GM12878 (cell line): Measurements from ENCODE around the gene AGK.

Source experiments
- BRCA1 ChIP-seq: IDR thresholded peaks from 2 replicates; pipeline ENCODE4 v1.6.1; 2011; ENCODE audit warnings: low read depth, low read length, improper control_type of control experiment
- EP300 ChIP-seq, 2 experiments: fragments of 150-350 bp in 1 of 2; IDR thresholded peaks; 2 replicates each; pipeline ENCODE4 v1.6.1; 2011 to 2012; ENCODE audit warnings: low read depth in 2 of 2, low read length in 2 of 2, borderline replicate concordance in 1 of 2, improper control_type of control experiment in 1 of 2, inconsistent platforms in 1 of 2; ENCODE audit not compliant: control insufficient read depth in 1 of 2
- FOXM1 ChIP-seq: IDR thresholded peaks from 2 replicates; pipeline ENCODE4 v1.6.1; 2012; ENCODE audit warnings: low read depth, mild to moderate bottlenecking, inconsistent platforms, low read length, moderate library complexity
- HDAC2 ChIP-seq: fragments of 200-600 bp; sonication (generic); IDR thresholded peaks from 2 replicates; pipeline ENCODE4 v1.6.1; 2017
- HDGF ChIP-seq: fragments of 450-650 bp; IDR thresholded peaks from 2 replicates; pipeline ENCODE4 v1.6.1; 2016; ENCODE audit warnings: antibody characterized with exemption
- MYC ChIP-seq: IDR thresholded peaks from 2 replicates; pipeline ENCODE4 v1.6.1; 2011; ENCODE audit warnings: mild to moderate bottlenecking, low read length, moderate library complexity, inconsistent platforms; ENCODE audit not compliant: insufficient read depth, insufficient replicate concordance, insufficient read length, severe bottlenecking
- NR2C2 ChIP-seq: IDR thresholded peaks from 2 replicates; pipeline ENCODE4 v1.6.1; 2011; ENCODE audit warnings: borderline replicate concordance, low read depth; ENCODE audit not compliant: control insufficient read depth, insufficient read length
- POLR2A ChIP-seq: IDR thresholded peaks from 2 replicates; pipeline ENCODE4 v1.6.1; 2011; ENCODE audit warnings: low read depth, mild to moderate bottlenecking, low read length
- POLR2AphosphoS5 ChIP-seq: IDR thresholded peaks from 2 replicates; pipeline ENCODE4 v1.6.1; 2011; ENCODE audit warnings: mild to moderate bottlenecking, low read length, inconsistent platforms
- RCOR1 ChIP-seq: conservative IDR thresholded peaks from 2 replicates; pipeline ENCODE4 v1.6.1; 2012; ENCODE audit warnings: low read depth, low read length, improper control_type of control experiment

DNA sequence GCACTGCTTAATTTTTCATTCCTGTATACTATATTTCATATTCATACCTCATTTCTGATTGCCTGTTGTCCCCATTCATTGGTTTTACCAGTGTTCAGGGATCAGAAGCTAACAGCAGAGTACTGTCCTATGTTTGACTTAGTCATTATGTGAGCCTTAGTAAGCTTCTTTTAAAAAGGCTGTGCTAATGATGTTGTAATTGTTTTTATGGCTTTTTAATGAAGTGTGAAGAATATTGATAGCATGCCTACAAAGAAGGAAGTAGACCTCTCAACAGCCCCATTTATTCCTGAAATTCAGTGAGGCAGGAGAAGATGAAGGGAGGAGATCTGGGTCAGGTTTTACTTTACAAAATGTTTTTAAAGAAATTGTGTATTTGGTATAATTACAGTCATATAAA is 61.7 kb downstream of the AGK start:
- no peak for TF ChIP-seq MYC
- TF ChIP-seq BRCA1: no peak
- no peak for TF ChIP-seq HDGF
- no peak for TF ChIP-seq FOXM1
- no peak for TF ChIP-seq RCOR1
- TF ChIP-seq EP300 (IDR thresholded peaks at IDR 0.05; ENCODE audit: borderline replicate concordance in 1 of 2, control insufficient read depth in 1 of 2, low read depth in 2 of 2, low read length in 2 of 2): no peak
- TF ChIP-seq POLR2A: no peak
- TF ChIP-seq NR2C2: no peak
- no peak for TF ChIP-seq POLR2AphosphoS5
- no peak for TF ChIP-seq HDAC2
